Activated naive CD8-positive, alpha-beta T cell treated with anti-CD3 and anti-CD28 coated beads, Interleukin-2, amount 50 U/mL, for 24 hours (primary cell): ENCODE measurements around the gene AGA.

ENCODE experiments used
- ATAC-seq: fragments of 150-1000 bp; cut with Tn5 transposase; one replicate; pipeline ENCODE4 v1.10.0; 2021
- DNase-seq: peaks from one replicate; pipeline ENCODE4 v3.0.0; 2021
- H3K27ac Mint-ChIP-seq: one replicate; pipeline ENCODE4 v1.8.0; 2021; ENCODE audit warnings: mild to moderate bottlenecking, mixed read lengths
- H3K27me3 Mint-ChIP-seq: one replicate; pipeline ENCODE4 v1.8.0; 2021; ENCODE audit warnings: mixed read lengths
- H3K36me3 Mint-ChIP-seq: one replicate; pipeline ENCODE4 v1.8.0; 2021; ENCODE audit warnings: low read depth, mixed read lengths
- H3K4me1 Mint-ChIP-seq: one replicate; pipeline ENCODE4 v1.8.0; 2021; ENCODE audit warnings: mixed read lengths
- H3K4me3 Mint-ChIP-seq: one replicate; pipeline ENCODE4 v1.8.0; 2021; ENCODE audit warnings: mild to moderate bottlenecking, moderate library complexity, mixed read lengths
- H3K9me3 Mint-ChIP-seq: one replicate; pipeline ENCODE4 v1.8.0; 2021; ENCODE audit warnings: mixed read lengths

The AGA gene

GRCh38 chr4:177386278-177386815 is 55.9 kb downstream of the AGA start:
- Mint-ChIP-seq H3K9me3 (no peaks in the 10 kb centered on the region), H3K4me1 (peaks cover 4% of the 10 kb centered on the region), H3K36me3 (no peaks in the 10 kb centered on the region), H3K4me3 (no peak overlapping the region), H3K27me3 (peaks cover 3% of the 10 kb centered on the region), H3K27ac (no peak overlapping the region)
- DNase-seq: no peak
- ATAC-seq: no peak

GRCh38 chr4:177385576-177386277 is 56.5 kb downstream of the AGA start:
- no peak for DNase-seq
- Mint-ChIP-seq H3K27ac (no peak overlapping the region), H3K4me1 (no peaks in the 10 kb centered on the region), H3K27me3 (peaks cover 3% of the 10 kb centered on the region), H3K36me3 (no peaks in the 10 kb centered on the region), H3K4me3 (no peak overlapping the region), H3K9me3 (no peaks in the 10 kb centered on the region)
- no peak for ATAC-seq

GRCh38 chr4:177384856-177385397 is 57.3 kb downstream of the AGA start:
- no peak for DNase-seq
- H3K36me3 Mint-ChIP-seq: no peaks in the 10 kb centered on the region
- no peak overlapping the region for H3K4me3 Mint-ChIP-seq
- H3K27me3 Mint-ChIP-seq: peaks cover 3% of the 10 kb centered on the region
- no peak for ATAC-seq
- H3K9me3 Mint-ChIP-seq: no peaks in the 10 kb centered on the region
- no peaks in the 10 kb centered on the region for H3K4me1 Mint-ChIP-seq
- no peak overlapping the region for H3K27ac Mint-ChIP-seq

- H3K27me3 Mint-ChIP-seq: peaks cover 3% of the 10 kb centered on the region
- ATAC-seq: no peak
- H3K9me3 Mint-ChIP-seq: no peaks in the 10 kb centered on the region
- H3K4me1 Mint-ChIP-seq: no peaks in the 10 kb centered on the region
- no peak for DNase-seq
- no peak overlapping the region for H3K27ac Mint-ChIP-seq
- no peaks in the 10 kb centered on the region for H3K36me3 Mint-ChIP-seq
- H3K4me3 Mint-ChIP-seq: no peak overlapping the region
Observed at GRCh38 chr4:177381762-177382310, 60.4 kb downstream of the AGA start.
